ENCODE measurements around the gene FAM20C.

FAM20C gene

GRCh38 chr7:150811-151221, 41.6 kb upstream of the FAM20C start:
- H3K4me2 ChIP-seq, result no peak overlapping the region
- no peaks in the 10 kb centered on the region for H3K36me3 ChIP-seq (ENCODE audit: insufficient read depth)
- no peaks in the 10 kb centered on the region for H3K4me1 ChIP-seq (ENCODE audit: low read depth, poor library complexity, severe bottlenecking)
- H2AFZ ChIP-seq (ENCODE audit: low read depth), result no peak overlapping the region
- H4K20me1 ChIP-seq (ENCODE audit: insufficient read depth), result no peaks in the 10 kb centered on the region
- H3K27ac ChIP-seq, result no peak overlapping the region
- no peaks in the 10 kb centered on the region for H3K79me2 ChIP-seq (ENCODE audit: insufficient read depth, low read depth)
- TF ChIP-seq, protein P1, sequence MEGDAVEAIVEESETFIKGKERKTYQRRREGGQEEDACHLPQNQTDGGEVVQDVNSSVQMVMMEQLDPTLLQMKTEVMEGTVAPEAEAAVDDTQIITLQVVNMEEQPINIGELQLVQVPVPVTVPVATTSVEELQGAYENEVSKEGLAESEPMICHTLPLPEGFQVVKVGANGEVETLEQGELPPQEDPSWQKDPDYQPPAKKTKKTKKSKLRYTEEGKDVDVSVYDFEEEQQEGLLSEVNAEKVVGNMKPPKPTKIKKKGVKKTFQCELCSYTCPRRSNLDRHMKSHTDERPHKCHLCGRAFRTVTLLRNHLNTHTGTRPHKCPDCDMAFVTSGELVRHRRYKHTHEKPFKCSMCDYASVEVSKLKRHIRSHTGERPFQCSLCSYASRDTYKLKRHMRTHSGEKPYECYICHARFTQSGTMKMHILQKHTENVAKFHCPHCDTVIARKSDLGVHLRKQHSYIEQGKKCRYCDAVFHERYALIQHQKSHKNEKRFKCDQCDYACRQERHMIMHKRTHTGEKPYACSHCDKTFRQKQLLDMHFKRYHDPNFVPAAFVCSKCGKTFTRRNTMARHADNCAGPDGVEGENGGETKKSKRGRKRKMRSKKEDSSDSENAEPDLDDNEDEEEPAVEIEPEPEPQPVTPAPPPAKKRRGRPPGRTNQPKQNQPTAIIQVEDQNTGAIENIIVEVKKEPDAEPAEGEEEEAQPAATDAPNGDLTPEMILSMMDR (conservative IDR thresholded peaks at IDR 0.05; ENCODE audit: low read depth, low read length), result no peak
- no peak overlapping the region for H3K4me3 ChIP-seq (IDR thresholded peaks at IDR 0.05; ENCODE audit: insufficient read depth, low read depth, low read length)
- peaks cover 58% of the 10 kb centered on the region for H3K27me3 ChIP-seq (ENCODE audit: insufficient read depth, low read depth)
- no peak overlapping the region for H3K9ac ChIP-seq

DNA sequence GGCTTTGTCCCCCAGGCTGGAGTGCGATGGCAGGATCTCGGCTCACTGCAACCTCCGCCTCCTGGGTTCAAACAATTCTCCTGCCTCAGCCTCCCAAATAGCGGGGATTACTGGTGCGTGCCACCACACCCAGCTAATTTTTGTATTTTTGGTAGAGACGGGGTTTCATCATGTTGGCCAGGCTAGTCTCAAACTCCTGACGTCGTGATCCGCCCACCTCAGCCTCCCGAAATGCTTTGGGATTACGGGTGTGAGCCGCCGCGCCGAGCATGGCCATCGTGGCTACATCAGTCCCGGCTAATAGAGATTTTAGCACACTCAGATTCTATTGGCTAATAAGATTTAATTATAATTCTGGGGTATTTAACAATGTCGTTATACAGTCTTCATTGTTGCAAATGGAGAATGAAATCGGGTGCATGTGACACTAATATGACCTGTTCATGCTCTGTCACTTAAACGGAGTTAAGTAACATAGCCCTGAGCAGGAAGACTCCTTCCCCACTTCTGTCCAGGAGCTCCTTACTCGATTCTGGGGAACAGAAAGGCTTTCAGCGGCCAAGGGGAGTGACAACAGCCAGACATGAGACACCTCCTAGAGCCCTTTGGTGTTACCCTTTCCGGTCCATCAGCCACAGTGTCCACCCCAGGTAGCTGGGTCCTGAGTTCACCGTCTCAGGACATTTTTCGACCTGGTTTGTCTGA, 40.9 kb upstream of the FAM20C start:
- Histone ChIP-seq H3K4me1 (ENCODE audit: low read depth, poor library complexity, severe bottlenecking) (no peaks in the 10 kb centered on the region), H3K9ac (no peak overlapping the region), H2AFZ (ENCODE audit: low read depth) (no peak overlapping the region), H3K4me2 (no peak overlapping the region), H3K36me3 (ENCODE audit: insufficient read depth) (no peaks in the 10 kb centered on the region), H4K20me1 (ENCODE audit: insufficient read depth) (no peaks in the 10 kb centered on the region), H3K4me3 (IDR thresholded peaks at IDR 0.05; ENCODE audit: insufficient read depth, low read depth, low read length) (no peak overlapping the region), H3K27me3 (ENCODE audit: insufficient read depth, low read depth) (peaks cover 60% of the 10 kb centered on the region), H3K27ac (no peak overlapping the region), H3K79me2 (ENCODE audit: insufficient read depth, low read depth) (no peaks in the 10 kb centered on the region)
- TF ChIP-seq, protein P1 (conservative IDR thresholded peaks at IDR 0.05; ENCODE audit: low read depth, low read length), result no peak

- H3K4me1 ChIP-seq (ENCODE audit: low read depth, poor library complexity, severe bottlenecking), result no peaks in the 10 kb centered on the region
- no peak overlapping the region for H3K4me2 ChIP-seq
- no peak overlapping the region for H3K9ac ChIP-seq
- H3K27me3 ChIP-seq (ENCODE audit: insufficient read depth, low read depth), result peaks cover 58% of the 10 kb centered on the region
- no peak overlapping the region for H3K4me3 ChIP-seq (IDR thresholded peaks at IDR 0.05; ENCODE audit: insufficient read depth, low read depth, low read length)
- no peak overlapping the region for H2AFZ ChIP-seq (ENCODE audit: low read depth)
- no peak overlapping the region for H3K27ac ChIP-seq
- no peaks in the 10 kb centered on the region for H4K20me1 ChIP-seq (ENCODE audit: insufficient read depth)
- no peaks in the 10 kb centered on the region for H3K79me2 ChIP-seq (ENCODE audit: insufficient read depth, low read depth)
- H3K36me3 ChIP-seq (ENCODE audit: insufficient read depth), result no peaks in the 10 kb centered on the region
- TF ChIP-seq, protein P1 (conservative IDR thresholded peaks at IDR 0.05; ENCODE audit: low read depth, low read length), result no peak
Observed at GRCh38 chr7:152702-153391, 39.5 kb upstream of the FAM20C start.

GRCh38 chr7:153604-154003, 38.8 kb upstream of the FAM20C start:
- H3K79me2 ChIP-seq (ENCODE audit: insufficient read depth, low read depth), result no peaks in the 10 kb centered on the region
- H3K9ac ChIP-seq, result no peak overlapping the region
- H3K4me1 ChIP-seq (ENCODE audit: low read depth, poor library complexity, severe bottlenecking), result no peaks in the 10 kb centered on the region
- no peaks in the 10 kb centered on the region for H3K36me3 ChIP-seq (ENCODE audit: insufficient read depth)
- H3K27me3 ChIP-seq (ENCODE audit: insufficient read depth, low read depth), result peaks cover 59% of the 10 kb centered on the region; the same call in 1 of the 2 replicates
- no peak overlapping the region for H3K27ac ChIP-seq
- TF ChIP-seq, protein P1 (conservative IDR thresholded peaks at IDR 0.05; ENCODE audit: low read depth, low read length), result no peak
- H3K4me3 ChIP-seq (IDR thresholded peaks at IDR 0.05; ENCODE audit: insufficient read depth, low read depth, low read length), result no peak overlapping the region
- H2AFZ ChIP-seq (ENCODE audit: low read depth), result no peak overlapping the region
- no peak overlapping the region for H3K4me2 ChIP-seq
- no peaks in the 10 kb centered on the region for H4K20me1 ChIP-seq (ENCODE audit: insufficient read depth)

Measured in KMS-11 (cell line).